GM18867 (cell line): ENCODE data around the gene WDR82.

ENCODE experiments used
- ATAC-seq: cut with Tn5 transposase; IDR thresholded peaks from one replicate; pipeline ENCODE4 v1.9.1; 2021; ENCODE audit warnings: mild to moderate bottlenecking, moderate library complexity; ENCODE audit not compliant: unreplicated experiment

The WDR82 gene

DNA sequence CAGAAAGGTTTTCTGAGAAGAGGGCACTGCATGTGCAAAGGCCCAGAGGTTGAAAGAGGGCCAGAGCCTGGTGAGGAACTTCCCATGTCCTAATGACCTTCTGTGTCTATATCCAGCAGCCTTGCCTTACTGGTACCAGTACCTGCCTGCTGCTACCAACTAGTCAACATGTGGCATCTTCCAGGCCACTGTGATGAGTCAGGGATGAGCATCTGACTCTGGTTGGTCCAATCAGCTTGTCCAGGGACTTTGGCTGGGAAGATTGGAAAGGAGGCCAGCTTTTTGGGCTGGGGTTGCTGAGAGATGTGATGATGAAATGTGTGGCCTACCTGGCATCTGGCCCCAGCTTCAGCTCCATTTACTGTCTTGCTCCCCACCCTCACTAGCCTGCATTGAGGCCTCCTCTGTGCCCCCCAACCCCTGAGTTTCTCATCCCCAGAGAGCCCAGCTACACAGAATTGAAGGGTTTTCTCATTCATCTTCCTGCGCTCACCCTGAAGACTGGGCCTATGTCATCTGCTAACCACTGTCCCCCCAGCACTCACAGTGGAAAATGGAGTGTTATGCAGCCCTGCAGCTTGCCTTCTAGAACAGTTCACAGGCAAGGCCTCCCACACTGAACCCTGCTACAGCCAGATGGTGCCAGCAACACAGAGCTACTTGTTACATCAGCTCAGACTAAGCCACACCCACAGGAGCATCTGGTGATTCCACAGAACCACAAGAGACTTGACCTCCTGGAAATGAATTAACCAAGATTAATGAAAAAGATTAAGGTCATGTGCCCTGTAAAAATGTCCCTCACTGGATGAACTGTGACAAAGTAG, 38.2 kb downstream of the WDR82 start:
- ATAC-seq = no peak

DNA sequence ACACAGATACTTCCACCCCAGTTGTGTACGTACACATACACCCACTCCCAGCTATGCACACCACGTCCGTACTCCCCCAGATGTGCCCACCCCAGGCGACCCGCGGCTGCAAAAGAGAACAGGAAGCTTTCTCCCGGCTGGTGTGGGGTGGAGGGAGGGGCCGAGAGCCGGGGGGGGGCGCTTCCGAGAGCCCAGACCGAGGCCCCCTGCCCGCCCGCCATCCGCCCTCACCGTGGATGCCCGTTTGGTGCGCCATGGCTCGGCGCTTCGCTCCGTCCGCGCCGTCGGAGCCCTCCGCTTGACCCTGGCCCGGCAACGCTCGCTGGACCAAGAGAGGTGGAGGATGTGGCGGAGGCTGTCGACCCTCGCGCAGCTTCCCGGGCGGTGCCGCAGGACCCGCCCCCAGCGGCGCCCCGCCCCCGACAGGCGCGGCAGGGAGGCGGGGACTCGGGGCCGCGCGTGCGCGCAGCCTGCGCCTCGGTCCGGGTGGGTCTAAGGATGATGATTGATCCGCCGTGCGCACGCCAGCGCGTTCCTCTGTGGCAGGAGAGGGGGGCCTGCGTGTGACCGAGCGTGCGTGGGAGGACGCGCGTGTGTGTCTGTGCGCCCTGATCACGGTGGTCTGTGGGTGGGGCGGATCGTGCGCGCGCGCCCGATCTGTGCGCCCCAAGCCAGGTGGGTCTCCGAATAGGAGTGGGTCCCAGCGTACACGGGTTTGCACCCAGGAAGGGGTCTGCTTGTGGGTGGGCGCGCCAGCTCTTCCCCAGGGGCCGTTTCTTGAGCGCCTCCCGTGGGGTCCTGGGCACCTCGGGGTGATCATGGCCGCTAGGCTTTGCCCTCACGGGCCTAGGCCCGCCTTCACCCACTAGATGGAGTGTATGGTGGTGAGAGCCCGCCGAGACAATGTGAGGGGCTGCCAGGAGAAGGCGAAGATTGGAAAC, 39.4 kb downstream of the WDR82 start, which contains the start of gene TWF2:
TWF2 (minus strand) TSS at position 398 of the 941 bp plus-strand sequence; CDS start at position 256, 142 bp downstream.
- peak; percentile 72 for ATAC-seq

DNA sequence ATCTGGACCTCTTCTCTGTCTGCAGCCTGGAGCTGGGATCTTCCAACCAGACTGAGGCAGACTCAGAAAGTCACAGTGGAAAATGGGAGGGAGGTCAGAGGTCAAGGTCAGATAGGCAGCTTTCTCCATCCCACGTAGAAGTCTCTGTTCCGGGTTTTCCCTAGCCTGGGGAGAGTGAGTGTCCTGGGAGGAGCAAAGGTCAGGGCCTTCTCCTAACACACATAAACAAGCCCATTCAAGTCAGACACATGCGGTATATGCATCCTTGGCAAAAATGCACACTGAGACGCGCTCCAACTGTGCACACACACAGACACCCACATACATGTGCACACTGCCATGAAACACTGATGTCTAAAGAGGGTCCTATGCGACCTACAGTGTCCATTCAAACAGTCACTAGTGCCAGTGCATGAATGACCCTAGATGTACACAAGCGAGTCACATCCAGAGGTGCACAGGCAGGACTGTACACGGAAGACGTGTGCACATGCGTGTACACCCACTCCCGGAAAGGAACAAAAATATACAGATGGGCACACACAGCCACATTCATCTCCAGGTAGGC, 40.2 kb downstream of the WDR82 start:
- no peak for ATAC-seq

DNA sequence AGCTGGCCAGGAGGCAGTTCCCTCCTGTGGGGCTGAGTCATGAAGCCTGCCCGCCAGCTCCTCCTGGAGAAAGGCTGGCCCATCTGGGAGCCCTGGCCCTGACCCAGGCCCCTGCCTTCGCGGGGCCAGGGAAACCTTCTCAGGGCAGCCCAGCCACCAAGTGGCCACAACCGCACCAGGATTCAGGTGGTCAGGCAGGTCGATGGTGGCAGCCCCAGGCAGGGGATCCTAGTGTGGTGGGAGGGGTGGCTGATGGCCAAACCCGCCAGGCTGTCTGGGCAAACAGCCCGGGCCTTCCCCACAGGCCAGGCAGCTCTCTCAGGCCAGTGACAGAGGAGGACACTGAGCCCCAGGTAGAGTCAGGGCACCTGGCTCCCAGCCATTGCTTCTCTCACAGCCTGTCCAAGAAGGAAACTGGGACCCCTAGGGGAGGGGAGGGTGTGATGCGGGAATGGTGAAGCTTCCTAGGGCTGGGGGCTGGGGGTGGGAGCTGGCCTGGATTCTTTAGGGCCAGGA, 40.7 kb downstream of the WDR82 start:
- no peak for ATAC-seq

GRCh38 chr3:52237006-52237656, 41.3 kb downstream of the WDR82 start:
- ATAC-seq = no peak

DNA sequence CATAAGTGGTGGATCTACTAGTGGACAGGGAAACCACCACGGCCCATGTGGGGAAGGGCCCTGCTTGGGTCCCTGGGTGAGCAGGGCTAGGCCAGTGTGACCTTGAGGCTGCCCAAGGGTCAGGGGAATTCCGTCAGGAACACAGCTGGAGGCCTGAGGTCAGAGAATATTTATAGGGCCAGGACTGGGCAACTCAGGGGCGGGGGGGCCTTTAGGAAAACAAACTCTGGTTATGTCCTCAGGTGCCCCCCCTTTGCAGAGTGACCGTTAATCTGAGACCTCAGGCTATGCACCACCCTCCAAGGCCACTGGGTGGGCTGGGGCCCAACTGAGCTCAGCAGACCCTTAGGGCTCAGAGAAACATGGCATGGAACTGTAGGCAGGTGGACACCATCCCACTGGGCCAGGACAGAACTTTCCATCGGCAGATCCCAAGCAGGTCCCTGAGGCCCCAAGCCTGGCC, 42.0 kb downstream of the WDR82 start:
- no peak for ATAC-seq

DNA sequence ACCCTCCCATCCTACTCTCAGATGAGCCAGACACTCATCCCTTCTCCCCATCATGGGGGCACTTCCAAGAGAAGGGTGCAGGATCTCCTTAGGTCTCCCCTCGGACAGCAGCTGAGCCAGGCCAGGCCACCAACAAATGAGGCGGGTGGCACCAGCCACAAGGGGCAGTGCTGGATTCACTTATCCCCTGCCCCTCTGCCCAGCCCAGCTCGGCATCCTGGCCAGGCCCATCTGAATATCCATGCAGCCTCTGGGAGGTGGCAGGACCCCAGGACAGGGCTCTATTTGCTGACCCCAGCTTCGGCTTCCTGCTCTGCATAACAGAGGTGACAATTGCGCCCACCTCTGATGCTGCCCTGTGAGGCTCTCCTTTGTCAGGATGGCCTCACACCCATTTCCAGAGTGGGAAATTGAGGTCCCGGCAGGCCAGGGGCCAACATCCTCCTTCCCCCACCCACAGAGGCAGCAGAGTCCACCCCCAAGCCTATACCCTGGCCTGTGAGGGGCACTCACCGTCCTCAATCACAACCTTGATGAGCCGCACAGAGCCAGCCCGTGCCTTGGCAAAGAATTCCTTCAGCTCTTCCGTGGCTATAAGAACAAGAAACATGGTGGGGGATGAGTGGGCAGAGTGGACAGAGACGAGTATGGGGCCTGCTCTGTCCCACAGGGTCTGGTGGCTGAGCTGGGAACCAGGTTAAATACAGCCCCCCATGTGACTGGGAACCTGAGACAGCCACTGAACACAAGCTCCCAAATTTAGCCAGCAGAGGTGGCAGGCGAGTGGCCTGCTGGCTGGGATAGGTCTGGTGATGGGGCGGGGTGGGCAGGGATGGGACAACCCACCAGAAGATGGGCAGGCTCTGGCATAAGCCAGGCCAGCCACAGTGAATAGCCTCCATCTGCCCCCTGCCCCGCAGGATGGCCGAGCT, 43.7 kb downstream of the WDR82 start:
- no peak for ATAC-seq

GRCh38 chr3:52233968-52234367, 44.5 kb downstream of the WDR82 start:
- ATAC-seq = no peak

DNA sequence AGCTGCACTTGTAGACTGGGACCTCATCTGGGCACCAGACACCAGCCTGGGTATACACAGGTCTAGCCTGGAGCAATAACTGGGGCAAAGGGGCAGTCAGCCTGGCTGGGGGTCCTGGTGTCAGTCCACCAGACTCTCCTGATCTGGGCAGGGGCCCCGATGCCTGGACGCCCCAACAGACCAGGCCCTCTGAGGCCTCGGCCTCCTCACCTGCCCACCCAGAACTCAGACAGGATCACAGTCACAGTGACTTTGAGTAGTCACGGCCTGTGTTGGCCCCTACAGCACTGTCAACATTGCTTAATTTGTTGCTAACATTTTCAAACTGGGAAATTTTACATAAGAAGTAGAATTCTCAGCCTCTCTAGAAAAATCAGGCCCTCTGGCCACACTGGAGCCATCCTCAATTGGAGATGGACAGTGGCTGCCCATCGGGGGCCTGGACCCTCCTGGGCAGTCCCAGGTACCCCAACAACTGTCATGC, 45.3 kb downstream of the WDR82 start:
- ATAC-seq = no peak

DNA sequence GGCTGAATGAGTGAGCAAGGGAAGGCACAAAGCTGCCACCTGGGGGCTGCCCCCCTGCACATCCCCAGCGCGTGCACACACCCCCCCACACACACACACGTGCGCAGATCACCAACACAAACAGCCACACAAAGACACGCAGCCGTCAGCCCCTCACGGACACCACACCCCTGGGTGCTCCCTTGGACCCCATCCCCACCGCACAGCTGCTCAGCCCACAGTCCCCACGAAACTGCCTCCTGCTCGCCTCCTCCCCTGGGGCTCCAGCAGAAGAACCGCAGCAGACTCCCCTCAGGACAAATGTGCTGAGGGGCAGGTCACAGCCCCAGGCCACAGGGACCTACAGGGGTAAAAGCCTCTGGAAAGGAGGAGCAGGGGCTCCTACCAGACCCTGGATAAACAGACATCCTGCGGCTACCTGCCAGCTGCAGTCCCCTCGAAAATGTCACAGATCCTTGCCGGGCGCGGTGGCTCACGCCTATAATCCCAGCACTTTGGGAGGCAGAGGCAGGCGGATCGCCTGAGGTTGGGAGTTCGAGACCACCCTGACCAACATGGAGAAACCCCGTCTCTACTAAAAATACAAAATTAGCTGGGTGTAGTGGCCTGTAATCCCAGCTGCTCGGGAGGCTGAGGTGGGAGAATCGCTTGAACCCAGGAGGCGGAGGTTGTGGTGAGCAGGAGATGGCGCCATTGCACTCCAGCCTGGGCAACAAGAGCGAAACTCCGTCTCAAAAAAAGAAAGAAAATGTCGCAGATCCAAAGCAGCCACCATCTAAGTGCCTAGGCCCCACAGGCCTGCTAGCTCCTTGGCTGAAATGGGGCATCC, 46.0 kb downstream of the WDR82 start:
- no peak for ATAC-seq

DNA sequence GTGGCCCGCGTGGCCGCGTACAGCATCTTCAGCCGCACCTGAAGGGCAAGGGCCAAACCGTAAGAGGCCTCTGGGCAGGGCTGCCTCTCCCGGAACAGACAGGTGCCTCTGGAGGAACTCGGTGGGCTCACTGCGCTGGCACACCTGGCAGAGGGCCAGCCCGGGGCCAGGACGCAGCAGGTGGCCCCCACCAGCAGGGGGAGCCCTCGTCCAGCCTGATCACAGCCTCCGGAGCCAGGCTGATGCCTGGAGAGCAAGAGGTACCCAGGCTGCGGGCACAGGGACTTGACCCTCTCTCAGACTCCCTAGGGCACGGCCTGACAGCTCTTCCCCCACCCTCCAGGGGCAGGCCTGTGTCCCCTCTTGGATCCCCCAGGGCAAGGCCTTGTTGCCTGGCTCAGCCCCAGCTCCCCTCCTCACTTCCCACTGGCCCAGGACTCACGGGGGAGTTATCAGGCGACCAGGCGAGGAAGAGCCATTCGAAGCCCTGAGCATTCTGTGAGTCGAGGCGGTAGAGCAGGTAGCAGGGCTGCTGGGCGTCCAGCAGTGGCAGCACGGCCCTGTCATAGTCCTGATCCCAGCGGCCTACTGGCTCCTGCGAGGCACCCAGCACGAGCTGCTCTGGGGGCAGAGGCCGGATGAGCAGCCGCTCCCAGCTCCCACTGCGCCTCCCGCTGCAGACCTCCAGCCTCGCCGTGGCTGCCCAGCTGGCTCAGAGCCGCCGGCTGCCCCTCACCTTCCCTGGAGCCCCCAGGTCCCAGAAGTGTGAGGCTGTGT, 46.8 kb downstream of the WDR82 start:
- ATAC-seq = peak; percentile 45

DNA sequence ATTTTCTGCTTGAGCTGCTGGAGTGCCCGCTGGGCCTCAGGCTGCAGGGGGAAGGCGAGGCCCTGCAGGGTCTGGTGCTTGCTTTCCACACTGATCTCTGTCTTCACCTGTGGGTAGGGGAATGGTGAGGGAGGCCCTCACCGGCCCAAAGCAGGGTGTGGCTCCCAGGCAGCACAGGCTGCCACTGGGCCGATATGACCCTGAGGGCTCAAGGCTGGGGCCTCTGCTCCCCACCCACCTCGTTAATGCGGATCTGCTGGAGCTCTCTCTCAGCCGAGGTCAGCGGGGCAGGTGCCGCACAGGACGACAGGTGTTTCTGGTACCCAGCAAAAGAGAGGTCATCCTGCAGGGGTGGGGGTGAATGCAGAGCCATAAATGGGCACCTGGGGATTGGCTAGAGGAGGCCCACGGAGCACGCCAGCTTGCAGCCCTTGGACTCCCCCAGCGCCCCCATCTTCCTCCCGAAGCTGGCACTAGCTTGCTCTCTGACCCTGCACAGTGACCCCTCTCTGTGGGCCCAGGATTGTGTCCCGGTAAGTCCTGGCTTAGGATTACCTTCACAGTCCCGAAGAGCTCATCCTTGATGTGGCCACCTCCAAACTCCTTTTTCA, 47.5 kb downstream of the WDR82 start:
- no peak for ATAC-seq

DNA sequence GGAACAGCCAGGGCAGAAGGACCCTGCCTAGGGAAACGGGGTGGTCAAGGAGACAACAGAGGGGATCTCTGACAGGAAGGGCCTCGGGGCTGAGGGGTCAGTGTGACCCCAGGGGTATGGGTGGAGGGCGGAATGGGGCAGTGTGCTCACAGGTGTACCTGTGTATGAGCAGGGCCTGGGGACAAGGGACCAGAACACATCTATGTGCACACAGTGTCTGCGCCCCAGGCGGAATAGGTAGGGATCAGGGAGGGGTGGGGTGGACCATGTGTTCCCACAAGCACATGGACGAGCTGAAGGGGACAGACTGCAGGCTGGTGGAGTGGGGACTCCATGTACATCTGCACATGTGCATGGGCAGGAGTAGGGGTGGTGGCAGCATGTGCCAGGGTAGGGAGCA, 48.0 kb downstream of the WDR82 start:
- no peak for ATAC-seq

DNA sequence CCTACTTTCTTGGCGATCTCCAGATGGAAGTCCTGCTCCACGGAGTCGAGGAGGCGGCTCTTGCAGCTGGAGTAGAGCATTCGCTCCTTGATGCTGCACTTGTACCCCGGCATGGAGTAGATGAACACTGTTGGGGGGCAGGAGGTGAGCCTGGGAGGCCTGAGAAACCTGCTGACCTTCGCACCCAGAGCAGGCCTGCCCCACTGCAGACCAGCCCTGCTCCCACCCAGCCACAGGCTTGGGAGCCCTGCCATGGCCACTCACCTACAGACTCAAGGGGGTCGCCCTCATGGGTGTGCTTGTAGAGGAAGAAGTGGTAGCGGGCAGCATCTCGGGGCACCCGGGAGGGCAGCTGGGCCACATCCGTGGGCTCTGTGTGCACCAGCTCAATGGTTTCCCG, 48.8 kb downstream of the WDR82 start:
- no peak for ATAC-seq

DNA sequence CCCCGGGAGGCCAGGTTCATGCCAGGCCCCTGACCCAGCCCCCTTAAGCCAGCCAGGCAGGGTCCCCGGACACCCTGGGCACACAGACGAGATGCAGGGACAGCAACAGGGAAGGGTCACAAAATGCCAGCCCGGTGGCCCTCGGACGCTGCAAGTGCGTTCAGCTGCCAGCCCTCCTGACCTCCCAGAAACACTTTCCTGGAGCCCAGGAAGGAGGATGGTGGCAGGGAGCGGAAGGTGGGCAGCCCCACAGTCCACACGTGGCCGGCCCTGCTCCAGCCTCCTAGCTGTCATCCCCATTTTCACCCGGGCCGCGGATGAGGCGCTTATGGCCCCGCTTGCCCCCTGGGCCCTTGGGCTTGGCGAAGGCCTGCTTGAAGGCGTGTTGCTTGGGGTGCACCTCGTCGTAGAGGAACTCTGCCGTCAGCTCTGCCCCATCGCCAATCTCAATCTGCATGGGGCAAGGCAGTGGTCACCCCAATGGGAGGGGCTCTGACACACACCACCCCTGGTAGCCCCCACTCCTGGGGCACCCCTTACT, 49.6 kb downstream of the WDR82 start:
- no peak for ATAC-seq

GRCh38 chr3:52228266-52228665, 50.2 kb downstream of the WDR82 start:
- ATAC-seq = no peak

- no peak for ATAC-seq
Measured at GRCh38 chr3:52227766-52228165, 50.7 kb downstream of the WDR82 start.
